IPS DF 19.7 (cell line): Measurements from ENCODE around the gene HOXB4.

ENCODE experiments used
- DNase-seq: peaks from one replicate; pipeline ENCODE4 v3.0.0-alpha.2; 2013; ENCODE audit warnings: low read depth, low spot score

Gene HOXB4

DNA sequence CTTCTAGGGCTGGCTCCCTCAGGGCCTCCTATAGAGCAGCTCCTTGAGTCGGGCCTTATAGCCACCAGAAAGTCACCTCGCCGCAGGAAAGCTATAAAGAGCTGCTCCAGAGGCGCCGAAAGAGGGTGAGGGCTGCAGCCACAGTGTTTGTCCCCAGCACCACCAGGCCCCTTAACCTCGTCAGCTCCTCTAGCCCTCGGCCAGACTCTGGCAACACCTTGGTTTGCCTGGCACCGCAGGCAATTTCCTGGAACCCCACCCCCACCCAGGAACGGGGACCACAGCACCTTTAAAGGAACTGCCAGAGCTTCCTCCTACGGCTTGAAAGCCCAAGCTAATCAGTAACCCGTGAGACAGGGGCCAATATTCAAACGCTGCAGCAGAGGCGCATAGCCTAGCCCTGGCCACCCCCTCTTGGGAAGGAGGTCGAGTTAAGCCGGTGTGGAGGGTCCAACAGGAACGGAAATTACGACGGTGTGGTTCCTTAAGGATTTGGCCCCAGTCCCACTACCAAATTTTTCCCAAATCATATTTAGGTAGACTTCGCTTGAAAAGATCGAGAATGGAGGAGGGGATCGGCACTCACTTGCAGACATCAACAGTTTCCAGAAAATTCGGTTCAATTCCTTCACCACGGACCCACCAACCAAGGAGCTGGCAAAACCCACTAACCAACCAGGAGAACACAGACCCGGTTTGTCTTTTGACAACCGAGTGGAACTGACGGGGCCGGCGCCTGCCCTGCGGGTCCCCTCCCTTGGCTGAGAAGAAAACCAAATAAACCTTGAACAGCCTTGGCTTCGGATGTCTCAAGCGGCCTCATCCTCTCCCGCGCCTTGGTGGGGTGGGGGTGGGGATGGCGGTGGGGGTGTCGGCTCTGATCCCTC is 23.6 kb upstream of the HOXB4 start:
- DNase-seq, result no peak

DNA sequence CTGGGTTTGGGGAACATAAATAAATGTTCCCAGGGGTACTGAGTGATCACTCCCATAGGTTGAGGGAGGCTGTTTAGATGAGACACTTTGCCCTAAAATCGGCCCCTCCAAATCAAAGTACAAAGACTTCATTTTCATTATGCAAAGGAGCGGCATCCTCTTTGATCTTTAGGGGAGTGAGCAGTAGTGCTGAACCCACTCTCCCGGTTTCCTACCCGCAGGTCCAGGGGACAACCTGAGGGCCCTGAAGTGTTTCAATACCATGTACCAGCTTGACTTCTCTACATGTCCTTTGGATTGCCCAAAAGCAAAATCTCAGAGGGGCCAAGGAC is 23.0 kb upstream of the HOXB4 start:
- DNase-seq, result no peak

DNA sequence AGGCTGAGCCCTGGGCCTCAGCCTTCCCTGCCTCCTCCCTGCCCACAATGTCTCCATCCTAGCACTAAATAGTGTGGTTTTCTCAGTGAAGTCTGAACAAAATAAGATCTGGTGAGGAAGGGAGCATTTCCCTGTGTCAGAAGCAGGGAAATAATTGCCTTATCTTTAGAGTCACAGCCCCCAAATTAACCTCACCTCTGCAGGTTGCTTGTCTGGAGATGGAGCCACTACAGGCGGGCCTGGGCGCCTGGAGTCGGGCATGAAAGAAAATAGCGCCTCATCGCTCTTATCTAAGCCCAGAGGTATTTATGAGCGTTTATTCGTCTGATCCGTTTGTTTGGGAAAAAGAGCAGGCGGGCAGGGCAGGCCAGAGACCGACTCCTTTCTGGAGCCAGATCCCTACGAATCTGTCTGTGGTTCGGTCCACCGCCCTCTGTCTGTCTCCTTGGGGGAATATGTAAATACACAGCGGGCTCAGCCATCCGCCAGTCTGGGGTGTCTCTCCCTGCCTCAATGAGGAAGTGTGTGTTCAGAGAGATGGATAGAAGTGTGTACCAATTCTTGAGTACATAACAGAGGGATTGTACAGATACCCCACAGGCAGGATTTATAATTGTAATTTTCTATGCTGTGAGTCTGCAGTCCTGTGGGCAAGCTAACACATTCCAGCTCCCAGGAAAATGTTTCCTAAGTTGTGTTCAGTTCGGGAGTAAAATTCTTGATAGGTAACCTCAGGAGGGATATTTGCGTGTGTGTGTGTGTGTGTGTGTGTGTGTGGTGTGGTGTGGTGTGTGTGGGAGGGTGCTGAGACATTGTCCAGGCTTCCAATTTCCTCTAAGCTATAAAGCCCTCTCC is 22.3 kb upstream of the HOXB4 start:
- DNase-seq, result no peak

DNA sequence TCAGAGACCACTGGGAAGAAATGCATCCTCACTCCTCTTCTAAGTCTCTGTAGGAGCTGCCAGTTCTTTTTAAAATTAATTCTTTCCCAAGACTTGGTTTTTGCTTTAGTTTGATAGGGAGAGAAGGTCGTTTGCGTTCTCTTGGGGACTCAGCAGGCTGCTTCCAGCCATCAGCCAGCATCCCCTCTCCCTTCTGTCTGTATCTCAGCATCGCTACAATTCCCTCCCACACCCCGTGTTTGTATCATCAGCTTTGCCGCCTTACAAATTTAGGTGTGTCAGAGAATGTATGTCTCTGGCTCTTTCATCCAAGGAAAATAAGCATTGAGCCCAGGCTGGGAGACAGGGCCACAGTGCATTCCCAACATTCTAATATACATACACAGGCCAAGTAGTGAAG is 21.2 kb upstream of the HOXB4 start:
- DNase-seq, result no peak

DNA sequence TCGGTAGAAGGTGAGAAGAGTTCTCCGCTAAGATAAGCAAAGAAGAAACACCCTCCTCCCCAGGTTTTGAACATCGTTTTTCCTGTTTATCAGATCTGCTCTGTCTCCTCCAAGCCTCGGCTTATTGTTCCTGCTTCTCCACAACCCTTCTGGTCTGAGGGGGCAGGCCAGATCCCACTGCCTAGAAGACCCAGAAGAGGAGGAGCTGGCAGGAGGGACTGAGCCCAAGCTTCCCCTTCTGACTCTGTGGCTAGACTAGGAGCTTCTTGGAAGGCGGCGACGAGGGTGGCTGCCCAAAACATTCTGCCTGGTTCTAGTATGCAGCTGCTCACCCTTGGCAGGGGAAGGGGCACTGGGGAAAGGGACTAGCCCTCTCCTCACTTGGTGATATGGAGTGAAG is 20.6 kb upstream of the HOXB4 start:
- no peak for DNase-seq

DNA sequence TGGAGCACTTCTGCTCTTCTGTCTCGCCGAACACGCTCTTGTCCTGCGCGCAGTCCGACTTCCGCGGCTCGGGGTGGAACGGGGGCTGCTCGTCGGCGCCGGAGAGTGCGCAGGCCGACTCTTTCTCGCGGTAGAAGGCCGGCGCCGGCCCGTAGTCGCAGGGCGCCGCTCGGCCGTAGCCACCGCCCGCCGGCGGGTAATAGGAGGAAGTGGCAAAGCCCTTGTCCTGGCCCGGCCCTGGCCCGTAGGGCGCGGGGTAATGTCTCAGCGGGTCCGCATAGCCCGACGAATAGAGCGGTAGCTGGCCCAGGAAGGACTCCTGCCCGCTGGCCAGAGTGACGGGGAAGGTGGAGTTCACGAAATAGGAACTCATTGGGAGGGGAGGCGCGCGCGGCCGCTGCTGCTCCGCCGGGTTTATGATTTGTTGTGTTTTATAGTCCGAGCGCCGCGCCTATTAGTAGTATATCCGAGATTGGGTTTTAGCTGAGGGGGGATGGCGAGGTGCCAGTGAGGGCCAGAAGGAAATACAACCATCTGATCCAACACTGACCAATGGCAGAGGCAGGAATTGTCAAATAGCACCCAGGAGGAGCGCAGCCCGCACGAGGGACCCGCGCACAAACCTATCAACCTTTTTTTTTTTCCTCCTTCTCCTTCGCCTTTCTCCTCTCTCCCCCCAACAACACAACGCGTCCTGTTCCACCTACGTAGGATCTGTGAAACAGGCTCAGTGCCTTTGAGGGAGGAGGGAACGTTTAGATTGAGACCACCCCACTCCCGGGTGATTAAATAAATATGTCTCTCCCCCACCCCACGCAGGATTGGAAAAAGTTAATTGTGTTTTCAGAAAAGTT is 19.9 kb upstream of the HOXB4 start:
- DNase-seq, result no peak

DNA sequence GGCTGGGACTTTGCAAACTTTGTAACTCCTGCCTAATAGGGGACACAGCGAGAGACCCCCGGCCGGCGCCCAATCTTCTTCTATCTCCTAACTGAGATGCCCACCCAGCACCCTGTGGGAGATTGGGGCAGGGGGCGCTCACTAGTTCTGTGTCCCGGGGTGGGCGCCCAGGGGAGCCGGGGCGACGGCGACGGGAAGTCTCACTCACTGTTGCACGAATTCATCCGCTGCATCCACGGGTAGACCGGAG is 19.3 kb upstream of the HOXB4 start:
- DNase-seq, result no peak

DNA sequence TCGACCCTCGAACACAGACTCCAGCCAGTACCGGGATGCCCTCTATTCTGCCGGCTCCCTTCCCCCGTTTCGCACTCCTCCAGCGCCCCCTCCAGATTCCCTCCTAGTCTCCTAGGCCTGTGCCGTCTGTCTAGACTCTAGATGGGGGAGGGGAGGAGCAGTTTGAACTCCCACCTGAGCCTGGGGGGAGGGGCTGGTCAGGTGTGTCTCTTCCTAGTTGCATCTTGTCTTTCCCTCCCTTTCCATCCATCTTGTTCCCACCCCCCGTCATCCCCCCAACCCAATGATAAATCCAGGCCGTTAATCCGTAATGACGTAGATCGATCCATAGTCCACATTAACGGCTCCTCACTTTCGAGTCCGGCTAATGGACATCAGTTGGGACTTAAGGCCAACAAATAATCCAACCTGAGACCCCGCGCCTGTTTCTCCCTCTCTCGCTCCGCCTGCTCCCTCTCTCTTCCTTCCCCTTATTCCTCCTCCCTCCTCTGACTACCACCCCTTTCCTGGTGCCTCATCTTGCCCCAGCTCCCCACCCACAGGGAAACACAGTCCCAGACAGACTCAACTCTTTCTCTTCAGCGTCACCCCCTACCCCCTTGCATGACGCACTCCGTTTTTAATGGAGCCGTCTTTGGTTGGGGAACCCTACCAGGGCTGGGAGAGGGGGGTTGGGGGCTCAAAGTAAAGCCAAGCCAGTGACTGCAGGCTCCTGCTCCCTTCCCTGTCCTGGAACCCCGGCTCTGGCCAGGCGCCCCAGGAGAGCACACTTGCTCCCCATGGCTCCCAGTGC is 18.8 kb upstream of the HOXB4 start:
- no peak for DNase-seq

DNA sequence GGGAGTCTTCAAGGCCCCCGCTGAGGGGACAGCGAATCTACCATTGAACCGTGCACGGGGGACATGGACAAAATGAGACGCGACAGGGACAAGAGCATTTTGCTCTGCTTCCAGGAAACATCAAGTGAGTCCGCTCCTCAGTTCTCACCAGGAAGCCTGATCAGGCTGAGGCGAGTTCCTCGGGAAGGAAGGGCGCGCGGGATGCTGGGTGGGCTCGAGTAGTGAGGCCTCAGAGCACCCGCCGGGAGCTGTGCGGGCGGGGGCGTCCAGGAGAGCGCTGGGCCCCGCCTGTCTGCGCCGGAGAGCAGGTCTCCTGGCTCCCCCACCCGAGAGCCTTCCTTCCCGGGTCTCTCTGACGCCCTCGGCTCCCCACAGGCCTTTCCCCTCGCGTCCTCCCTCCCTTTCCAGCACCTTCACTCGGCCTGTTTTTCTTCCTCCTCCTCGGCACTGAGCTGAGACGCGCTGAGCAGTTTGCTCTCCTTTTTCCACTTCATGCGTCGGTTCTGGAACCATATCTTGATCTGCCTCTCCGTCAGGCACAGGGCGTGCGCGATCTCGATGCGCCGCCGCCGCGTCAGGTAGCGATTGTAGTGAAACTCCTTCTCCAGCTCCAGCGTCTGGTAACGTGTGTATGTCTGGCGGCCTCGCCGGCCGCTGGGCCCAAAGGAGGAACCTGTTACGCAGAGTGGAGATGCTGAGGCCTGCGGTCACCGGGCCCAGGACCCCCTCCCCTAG is 18.0 kb upstream of the HOXB4 start:
- DNase-seq, result no peak

DNA sequence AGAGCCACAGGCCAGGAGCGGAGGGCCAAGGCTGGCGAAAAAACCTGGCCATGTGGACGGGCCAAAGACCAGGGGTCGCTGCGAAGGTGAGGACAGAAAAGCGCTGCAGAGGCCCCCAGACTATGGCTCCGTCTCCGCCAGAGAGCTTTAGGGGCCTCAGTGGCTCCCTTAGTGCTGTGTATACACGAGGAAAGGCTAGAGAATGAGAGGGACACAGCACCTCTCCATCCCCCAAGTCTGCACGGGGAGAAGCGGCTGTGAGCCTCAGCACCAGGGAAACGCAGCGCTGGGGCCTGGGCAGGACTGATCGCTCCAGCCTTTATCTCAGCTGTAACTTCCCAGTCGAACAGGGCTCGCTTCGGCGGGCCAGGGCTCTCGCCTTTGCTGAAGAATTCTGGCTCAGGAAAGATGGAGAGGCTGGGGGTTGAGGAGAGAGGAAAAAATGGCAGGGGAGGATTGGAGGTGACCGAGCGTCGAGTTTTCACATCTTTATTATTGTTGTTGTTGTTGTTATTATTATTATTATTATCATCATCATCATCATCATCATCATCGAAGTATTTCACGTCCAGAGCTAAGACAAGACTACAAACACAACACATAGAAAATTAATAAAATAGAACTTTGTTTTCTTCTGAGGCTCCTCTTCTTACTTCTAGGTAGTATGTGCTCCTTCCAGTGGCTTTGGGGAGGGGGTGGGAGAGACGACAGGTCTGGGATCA is 17.3 kb upstream of the HOXB4 start:
- DNase-seq, result no peak

DNA sequence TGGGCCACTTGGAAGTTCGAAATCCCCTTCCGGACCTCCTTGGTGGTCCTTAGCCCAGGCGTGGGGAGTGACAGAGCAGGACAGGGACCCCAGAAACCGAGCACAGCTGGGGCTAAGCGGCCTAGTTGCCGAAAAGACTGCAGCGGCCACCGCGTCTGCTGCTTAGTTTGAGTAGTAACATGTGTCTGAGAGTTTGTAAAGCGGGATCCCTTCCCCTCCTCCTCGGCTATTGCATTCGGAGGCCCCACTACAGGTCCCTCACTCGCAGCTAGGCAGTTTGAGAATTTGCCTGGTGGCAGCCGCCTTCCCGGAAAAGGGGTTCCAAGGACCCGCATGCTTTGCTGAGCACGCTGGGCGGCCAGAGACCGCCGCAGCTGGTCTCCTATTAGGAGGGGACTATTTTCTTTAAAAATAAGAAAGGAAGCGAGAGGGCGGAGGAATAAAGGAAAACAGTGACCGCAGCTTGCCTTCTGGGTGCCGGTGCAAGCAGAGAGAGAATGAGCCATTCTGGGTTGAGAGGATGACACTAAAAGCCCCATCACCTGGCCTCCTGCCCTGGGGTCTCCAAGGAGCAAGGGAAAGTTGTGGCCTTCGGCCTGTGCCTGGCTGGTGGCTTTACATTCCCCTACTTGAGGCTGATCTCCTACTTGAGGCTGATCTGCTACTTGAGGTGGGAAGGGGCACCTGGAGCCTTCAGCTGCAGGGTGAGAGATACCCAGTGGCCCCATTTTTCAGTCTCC is 16.6 kb upstream of the HOXB4 start:
- no peak for DNase-seq

DNA sequence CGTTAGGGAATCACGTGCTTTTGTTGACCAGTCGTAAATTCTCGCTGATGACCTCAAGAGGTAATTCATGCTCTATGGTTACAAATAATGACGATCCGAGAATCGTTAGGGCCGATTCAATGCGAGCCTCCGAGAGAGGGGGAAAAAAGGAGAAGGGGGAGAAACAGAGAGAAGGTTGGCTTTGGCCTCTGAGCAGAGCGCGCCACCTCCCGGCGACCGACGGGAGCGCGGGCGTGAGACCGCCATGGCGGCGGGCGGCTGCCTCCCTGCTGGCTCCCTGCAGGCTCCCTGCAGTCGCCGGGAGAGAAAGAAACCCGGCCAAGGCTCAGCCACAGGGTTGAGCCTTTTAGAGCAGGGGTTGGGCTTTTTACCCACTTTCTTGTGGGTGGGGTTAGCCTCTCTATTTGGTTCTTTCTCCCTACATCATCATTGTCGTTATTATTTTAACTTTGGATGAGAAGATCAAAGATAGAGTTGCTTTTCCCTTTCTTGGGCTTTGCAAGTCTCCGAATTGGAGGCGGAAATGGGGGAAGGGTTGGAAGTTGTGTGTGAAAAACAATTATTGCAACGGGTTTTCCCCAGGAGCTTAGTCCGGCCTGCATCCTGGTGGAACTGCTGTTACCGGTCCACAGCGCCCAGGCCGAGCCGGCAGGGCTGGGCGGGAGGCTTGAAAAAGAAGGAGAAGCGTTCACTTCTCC is 15.8 kb upstream of the HOXB4 start:
- DNase-seq, result no peak

DNA sequence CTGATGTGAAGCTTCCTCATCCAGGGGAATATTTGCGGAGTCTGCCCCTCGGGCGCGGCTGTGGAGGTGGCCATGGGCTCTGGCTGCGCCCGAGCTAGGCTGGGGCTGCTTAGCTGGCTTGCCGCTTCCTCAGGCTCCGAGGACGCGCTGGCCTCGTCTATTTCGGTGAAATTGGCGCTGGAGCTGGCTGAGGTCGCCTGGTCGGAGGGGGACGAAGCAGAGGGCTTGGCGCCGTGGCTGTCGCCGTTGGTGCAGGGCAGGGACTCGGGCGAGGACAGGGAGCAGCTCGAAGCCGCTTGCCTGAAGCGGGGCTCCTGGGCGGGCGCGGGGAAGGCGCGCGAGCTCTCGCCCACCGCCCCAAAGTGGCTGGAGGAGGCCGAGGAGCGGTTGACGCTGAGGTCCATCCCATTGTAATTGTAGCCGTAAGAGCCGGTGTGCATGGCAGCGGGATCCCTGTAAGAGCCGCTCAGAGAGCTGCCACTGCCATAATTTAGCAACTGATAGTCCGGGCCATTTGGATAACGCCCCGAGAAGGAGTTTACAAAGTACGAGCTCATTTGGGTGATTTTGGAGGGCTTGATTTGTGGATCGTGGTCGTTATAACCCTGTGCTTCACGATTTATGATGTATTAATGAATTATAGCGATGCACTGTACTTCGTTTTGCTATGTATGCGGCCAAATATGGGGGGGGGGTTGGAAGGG is 15.1 kb upstream of the HOXB4 start, which contains the start of gene HOXB5:
TSS of gene HOXB5 (minus strand) at position 654 of the 704 bp plus-strand sequence. CDS start at position 557, 97 bp downstream.
- no peak for DNase-seq

DNA sequence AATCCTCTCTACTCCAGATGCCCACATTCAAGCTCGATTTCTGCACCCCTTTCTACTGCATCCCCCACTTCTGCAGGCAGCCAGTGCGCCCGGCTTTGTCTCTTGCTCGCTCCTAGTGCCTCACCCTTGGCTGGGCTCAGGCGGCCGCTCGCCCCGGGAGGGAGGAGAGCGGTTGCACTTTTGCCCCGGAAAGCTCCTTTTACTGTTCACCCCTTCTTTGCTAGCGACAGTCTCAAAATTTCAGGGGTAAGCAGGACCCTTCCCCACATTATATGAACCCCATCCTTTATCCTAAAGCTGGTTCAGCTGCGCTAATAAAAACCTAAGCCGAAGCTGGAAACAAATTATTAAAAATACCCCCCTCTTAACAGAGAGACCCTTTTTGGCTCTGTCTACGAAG is 14.4 kb upstream of the HOXB4 start:
- DNase-seq, result no peak

DNA sequence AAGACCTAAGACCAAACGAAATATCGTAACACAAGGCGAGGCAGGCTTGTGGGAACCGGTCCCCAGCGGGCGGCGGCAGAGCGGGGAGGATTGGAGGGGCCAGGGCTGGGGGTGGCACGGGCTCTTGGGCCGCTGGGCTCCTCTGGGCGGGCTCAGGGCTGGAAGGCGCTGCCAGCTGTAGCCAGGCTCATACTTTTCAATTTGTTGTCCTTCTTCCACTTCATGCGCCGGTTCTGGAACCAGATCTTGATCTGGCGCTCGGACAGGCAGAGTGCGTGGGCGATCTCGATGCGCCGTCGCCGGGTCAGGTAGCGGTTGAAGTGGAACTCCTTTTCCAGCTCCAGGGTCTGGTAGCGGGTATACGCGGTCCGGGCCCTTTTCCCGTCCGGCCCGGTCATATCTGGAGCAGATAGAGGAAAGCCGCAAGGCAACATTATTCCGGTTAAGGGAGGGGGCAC is 13.9 kb upstream of the HOXB4 start:
- no peak for DNase-seq

DNA sequence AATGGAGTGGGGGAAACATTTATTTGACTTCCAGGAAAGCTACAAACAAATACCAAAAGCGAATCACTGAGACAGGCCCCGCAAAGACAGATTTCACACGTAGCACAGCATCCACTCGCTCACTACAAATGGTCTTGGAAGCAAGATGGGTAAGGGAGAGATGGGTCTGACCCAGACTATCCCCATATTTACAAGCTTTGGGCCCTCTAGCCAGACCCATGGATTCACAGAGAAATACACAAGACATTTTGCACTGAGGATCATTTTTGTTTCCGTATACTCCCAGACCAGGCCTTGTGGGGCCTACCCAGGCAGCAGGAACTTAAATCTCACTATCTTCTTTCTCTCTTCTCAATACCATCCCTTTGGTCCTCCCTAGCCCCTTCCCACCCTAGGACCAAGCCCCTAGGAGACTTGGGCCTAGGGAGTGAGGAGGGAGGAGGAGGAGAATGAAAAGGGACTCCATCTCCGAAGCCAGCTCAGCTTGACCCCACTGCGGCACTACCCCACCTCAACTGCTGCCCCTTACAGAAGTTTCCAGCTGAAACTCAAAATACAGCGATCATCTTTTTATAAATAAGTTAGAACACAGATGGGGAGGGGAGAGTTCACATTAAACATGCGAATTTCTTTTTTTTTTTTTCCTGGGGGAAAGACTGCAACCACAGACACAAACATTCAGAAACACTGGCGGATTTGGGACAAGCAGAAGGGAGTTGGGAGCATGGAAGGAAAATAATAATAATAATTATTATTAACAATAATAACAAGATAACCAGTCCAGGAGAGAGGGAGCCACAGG is 13.3 kb upstream of the HOXB4 start:
- no peak for DNase-seq

DNA sequence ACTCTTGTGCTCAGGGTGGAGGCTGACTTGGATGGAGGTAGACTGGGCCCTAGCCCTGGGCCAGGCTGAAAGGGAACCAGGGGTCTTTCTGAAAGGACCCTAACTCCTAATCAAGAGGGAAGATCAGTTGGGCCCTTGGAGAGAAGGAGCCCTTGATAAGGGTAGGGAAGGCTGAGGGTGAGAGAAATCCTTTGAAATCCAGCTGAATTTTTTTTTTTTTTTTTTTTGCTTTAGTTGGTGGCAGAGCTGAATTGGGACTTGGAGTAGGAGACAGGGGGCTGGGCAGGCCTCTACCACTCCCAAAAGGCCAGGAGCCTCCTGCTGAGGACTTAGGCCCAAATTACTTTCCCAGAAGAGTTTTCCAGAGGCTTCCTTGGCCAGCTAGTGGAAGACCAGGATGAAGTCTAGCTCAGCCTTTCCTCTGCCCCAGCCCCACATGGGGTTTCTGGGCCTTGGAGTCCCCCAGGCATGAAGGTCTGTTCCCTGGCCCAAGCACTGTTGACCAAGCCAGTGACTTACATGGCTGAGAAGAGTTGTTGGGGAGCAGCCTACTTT is 12.5 kb upstream of the HOXB4 start:
- no peak for DNase-seq
